NB4 (cell line): Measurements from ENCODE around the gene ABTB2.

ENCODE experiments used
- CTCF ChIP-seq: IDR thresholded peaks from one replicate; pipeline ENCODE4 v1.5.1; 2012; ENCODE audit warnings: low read depth, low read length
- MAX ChIP-seq: IDR thresholded peaks from 2 replicates; pipeline ENCODE4 v1.6.1; 2011; ENCODE audit warnings: low read depth, low read length
- POLR2A ChIP-seq: IDR thresholded peaks from 2 replicates; pipeline ENCODE4 v1.6.1; 2011; ENCODE audit warnings: mild to moderate bottlenecking; ENCODE audit not compliant: insufficient read length; ENCODE audit errors: extremely low read depth

- TF ChIP-seq CTCF: no peak
- TF ChIP-seq POLR2A: no peak
- no peak for TF ChIP-seq MAX
Measured at GRCh38 chr11:34160049-34160721, 197.6 kb downstream of the ABTB2 start.
